GOT3 (cell line): ENCODE measurements around the gene TMBIM6.
"Not testable (repeated sequence)": the region's sequence is repeated elsewhere in the genome, so short reads cannot be mapped to it uniquely, and the experiment has no call there.

Source experiments
- DNase-seq: peaks from one replicate; lab custom pipeline; 2025; ENCODE audit warnings: mixed read lengths; lab: John Stamatoyannopoulos, UW

TMBIM6 gene

GRCh38 chr12:49776858-49777257 lies 35.5 kb downstream of the TMBIM6 start:
- DNase-seq = no peak

DNA sequence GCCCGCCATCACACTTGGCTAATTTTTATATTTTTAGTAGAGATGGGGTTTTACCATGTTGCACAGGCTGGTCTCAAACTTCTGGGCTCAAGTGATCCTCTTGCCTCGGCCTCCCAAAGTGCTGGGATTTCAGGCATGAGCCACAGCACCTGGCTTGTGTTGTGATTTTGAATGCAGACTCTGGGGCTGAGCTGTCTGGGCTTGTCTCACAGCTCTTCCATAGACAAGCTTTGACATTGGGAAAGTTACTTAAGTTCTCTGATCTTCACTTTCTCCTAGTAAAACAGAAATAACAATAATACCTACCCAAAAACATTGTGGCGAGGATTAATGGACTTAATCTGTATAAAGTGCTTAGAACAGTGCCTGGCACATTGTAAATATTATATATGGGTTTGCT lies 36.0 kb downstream of the TMBIM6 start:
- no peak for DNase-seq

GRCh38 chr12:49777800-49778748 lies 36.7 kb downstream of the TMBIM6 start:
- DNase-seq = no peak

- no peak for DNase-seq
Measured at GRCh38 chr12:49779581-49779980, 38.2 kb downstream of the TMBIM6 start.

DNA sequence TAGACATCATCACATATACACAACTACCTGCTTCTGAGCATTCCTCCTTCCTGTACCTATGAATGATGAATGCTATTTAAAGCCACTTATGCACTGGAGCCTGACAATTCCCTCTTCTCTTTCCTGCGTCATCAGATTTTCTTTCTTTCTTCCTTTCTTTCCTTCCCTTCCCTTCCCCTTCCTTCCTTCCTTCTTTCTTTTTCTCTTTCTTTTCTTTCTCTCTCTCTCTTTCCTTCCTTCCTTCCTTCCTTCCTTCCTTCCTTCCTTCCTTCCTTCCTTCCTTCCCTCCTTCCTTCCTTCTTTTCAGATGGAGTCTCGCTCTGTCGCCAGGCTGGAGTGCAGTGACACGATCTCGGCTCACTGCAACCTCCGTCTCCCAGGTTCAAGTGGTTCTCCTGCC lies 39.6 kb downstream of the TMBIM6 start:
- not testable (repeated sequence) for DNase-seq

DNA sequence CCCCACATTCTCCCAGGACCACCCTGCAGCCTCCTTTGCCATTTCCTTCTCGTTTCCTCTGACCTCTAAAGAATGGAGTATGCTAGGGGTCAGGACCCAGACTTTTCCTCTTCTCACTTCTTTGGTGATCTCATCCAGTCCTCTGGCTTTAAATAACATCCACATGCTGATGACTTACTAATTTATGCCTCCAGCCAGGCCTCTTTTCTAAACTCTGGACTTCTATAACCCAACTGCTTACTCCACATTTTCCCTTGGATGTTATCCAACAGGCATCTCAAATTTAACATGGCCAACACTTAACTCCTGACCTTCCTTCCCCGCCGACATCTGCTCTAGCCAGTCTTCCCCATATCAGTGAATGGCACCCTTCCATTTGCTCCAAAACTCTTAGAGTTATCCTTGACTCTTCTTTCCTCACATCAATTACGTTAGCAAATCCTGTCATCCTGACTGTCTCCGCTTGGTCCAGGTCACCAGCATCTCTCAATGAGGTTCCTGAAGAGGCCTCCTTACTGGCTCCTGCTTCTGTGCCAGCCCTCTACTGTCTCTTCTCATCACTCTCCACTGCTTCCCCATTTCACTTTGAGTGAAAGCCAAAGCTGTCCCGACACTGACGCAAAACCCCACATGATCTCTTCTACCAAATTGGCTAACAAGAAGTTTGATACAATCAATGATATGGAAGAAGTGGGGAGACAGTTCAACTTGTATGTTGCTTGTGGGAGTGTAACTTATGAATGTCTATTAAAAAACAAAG lies 42.7 kb downstream of the TMBIM6 start:
- no peak for DNase-seq

DNA sequence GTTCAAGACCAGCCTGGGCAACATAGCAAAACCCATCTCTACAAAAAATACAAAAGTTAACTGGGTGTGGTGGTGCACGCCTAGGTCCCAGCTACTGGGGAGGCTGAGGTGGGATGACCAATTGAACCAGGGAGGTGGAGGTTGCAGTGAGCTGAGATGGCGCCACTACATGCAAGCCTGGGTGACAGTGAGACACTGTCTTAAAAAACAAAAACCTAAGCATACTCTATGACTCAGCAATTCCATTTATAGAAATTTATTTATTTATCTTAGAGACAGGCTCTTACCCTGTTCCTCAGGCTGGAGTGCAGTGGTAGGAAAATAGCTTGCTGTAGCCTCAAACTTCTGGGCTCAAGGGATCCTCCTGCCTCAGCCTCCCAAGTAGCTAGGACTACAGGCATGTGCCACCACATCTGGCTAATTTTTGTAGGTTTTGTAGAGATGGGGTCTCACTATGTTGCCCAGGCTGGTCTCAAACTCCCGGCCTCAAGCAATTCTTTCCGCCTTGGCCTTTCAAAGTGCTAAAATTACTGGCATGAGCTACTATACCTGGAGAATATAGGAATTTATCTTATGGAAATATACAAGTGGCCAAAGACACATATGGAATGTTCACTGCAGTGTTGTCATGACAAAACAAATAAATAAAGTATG lies 43.5 kb downstream of the TMBIM6 start:
- no peak for DNase-seq

GRCh38 chr12:49787672-49788071 lies 46.3 kb downstream of the TMBIM6 start:
- no peak for DNase-seq

- no peak for DNase-seq
Measured at GRCh38 chr12:49789992-49790391, 48.6 kb downstream of the TMBIM6 start.

GRCh38 chr12:49790741-49791555 lies 49.6 kb downstream of the TMBIM6 start:
- no peak for DNase-seq

DNA sequence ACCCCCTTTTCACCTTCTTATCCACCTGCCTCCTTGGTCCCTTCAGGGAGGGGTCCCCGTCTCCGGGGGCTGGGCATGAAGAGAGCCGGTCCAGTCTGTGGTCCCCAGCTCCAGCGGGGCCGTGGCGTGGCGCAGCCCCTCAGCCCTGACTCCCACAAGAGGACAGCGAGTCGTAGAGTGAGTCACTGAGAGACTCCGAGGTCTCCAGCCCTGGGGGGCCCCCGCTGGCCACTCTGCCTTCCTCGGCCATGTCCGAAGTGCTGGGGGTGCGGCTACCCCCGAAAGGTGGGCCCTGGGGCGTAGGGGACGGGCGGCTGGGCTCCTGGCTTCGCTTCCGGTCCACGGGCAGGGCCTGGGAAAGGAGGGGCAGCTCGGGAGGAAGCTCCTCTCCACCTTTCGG lies 50.3 kb downstream of the TMBIM6 start:
- no peak for DNase-seq

- no peak for DNase-seq
Measured at GRCh38 chr12:49792181-49792970, 51.0 kb downstream of the TMBIM6 start.

DNA sequence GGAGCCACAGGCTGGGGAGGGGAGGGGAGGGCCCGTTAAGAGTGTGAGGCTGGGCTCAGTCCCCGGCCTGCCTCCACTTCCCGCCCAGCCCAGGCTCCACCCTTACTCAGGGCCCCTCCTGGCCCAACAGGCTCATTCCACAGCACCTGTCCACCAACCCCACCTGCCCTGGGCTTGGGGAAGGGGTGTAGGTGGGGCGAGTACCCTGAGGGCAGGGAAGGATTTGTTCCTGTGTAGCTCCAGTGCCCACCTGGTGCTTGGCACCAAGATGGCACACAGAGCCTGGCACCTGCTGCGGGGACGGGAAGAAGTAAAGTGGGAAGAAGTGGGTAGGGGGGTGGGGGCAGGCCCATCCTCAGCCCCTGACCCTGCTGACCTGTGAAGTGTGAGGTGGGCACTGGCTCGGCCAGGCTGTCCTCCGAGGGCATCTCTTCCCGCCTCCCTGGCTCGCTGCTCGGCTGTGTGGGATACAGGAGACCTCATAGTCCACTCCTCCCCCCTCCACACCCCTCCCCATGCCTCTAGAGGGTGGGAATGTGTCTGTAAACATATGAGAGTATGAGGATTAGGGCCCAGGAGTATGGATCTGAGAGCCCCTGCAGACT lies 51.7 kb downstream of the TMBIM6 start:
- DNase-seq = no peak

GRCh38 chr12:49793620-49794019 lies 52.3 kb downstream of the TMBIM6 start:
- DNase-seq = no peak

- DNase-seq = no peak
Measured at GRCh38 chr12:49794021-49794420, 52.7 kb downstream of the TMBIM6 start.

- no peak for DNase-seq
Measured at GRCh38 chr12:49794811-49795653, 53.7 kb downstream of the TMBIM6 start.

DNA sequence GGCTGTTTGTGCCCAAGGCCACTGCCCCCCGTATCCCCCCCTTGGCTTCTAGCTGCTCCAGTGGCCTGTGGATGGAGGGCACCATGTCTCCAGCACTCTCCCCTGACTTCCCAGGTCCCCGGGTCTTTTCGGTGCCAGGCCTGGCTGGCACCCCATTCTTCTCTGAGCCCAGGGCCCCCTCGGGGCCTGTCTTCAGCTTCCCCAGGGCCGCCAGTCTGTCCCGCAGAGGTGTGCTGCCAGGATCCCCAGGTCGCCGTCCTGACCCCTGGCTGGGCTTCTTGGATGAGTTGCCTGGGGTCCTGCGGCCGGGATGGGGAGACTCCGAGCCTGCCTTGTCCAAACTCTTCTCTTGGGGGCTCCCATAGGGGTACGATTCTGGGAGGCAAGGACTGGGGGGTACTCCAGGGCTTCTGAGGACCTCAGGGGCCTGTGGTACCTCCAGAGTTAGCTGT lies 54.3 kb downstream of the TMBIM6 start:
- no peak for DNase-seq

DNA sequence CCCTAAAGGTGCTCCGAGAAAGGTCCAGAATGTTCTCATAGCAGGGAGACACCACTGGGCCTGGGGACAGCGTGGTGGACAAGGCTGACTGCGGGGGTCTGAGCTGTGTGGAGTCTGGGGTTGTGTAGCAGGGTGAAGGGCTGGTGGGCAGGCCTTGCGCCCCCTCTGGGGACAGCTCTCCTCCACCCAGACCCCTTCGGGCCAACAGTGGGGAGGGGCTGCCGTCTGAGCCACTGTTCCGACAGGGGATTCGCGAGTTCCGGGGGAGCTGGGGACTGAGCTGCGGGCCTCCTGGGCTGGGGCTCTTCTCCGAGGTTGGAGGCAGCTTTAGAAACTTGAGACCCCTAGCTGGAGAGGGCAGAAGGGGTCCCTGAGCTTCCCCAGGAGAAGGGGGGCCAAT lies 54.8 kb downstream of the TMBIM6 start:
- DNase-seq = no peak
